ENCODE measurements around the gene WNT5A.

Gene WNT5A

DNA sequence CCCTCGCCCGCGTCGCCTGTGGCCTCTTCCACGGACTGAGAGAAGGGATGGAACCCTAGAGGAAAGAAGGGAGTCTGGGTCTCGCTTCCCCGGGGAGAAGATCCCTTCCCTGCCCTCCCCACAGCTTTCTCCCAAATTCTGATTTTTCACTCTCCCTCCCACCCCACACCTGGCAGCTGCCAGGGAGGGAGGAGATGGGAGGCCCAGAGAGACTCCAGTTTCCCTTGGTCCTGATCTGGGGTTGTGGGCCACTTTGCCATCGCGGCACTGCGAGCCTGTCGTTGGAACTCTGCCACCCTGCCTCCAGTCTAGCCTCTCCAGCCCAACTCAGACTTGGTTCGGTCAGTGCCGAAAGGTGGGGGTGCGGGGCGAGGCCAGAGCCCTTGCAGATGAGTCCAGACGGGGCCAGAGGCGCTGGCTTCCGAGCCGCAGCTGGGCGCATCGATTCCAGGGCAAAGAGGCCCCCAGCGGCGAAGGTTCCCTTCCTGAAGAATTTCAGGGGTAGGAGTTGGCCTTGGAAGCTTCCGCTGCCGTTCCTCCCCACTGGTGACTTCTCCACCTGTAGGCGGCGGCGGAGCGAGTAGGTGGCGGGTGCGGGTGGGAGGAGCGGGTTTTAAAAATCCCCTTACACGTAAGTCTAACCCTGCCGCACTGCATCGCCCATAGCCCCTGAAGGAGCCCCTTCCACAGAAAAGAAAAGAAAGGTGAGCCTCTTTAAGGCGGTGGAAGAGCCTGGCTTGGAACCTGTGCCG lies 5.2 kb downstream of the WNT5A start:
- H3K4me3 ChIP-seq (ENCODE audit: low read length in 2 of 2) = peak overlapping the region in 1 of 2 donors; percentile 78
- whole genome bisulfite sequencing, 2 donors (ENCODE audit: extremely low coverage in 2 of 2, insufficient read length in 2 of 2, insufficient replicate concordance in 1 of 2) = no CpG with 5 or more reads among the region's 37 CpGs
- H3K27ac ChIP-seq (replicated peaks; ENCODE audit: low read length) = no peak overlapping the region
- H3K9ac ChIP-seq (ENCODE audit: low read depth, low read length, poor library complexity) = peak overlapping the region; percentile 50
- H3K23ac ChIP-seq (ENCODE audit: low read depth, low read length, poor library complexity) = no peak overlapping the region
- H2AFZ ChIP-seq (ENCODE audit: low read length) = no peak overlapping the region
- H3K18ac ChIP-seq (ENCODE audit: low read length) = peak overlapping the region; percentile 59
- H2AK5ac ChIP-seq (ENCODE audit: low read depth, low read length) = no peak overlapping the region
- H2BK12ac ChIP-seq (ENCODE audit: low read length) = no peak overlapping the region
- no peak overlapping the region for H4K8ac ChIP-seq (ENCODE audit: low read depth, low read length)
- peaks cover 0 to 12% of the 10 kb centered on the region in 2 donors for H3K9me3 ChIP-seq (replicated peaks in 1 of 2; ENCODE audit: control insufficient read depth in 2 of 2, insufficient read depth in 1 of 2, low read depth in 1 of 2, low read length in 2 of 2)
- H4K91ac ChIP-seq (ENCODE audit: low read depth, low read length, poor library complexity) = no peak overlapping the region
- no peak overlapping the region for H2BK15ac ChIP-seq (ENCODE audit: low read length)
- no peak overlapping the region for H2BK120ac ChIP-seq (ENCODE audit: low read depth, low read length)
- H3K4ac ChIP-seq (ENCODE audit: low read length) = no peak overlapping the region
- H3K27me3 ChIP-seq (ENCODE audit: control insufficient read depth in 3 of 3, insufficient read depth in 3 of 3, low read depth in 1 of 3, low read length in 3 of 3) = peaks cover 0 to 54% (median 27%) of the 10 kb centered on the region in 3 experiments
- H3K4me1 ChIP-seq (ENCODE audit: control insufficient read depth in 2 of 2, insufficient read depth in 1 of 2, low read depth in 1 of 2, low read length in 2 of 2) = peaks cover 2 to 28% of the 10 kb centered on the region in 2 donors
- H3K79me1 ChIP-seq (ENCODE audit: low read depth, low read length) = no peaks in the 10 kb centered on the region
- no peak overlapping the region for H3K14ac ChIP-seq (ENCODE audit: low read length)
- H3K4me2 ChIP-seq (ENCODE audit: insufficient read depth, low read length, poor library complexity, severe bottlenecking) = peak overlapping the region; percentile 95
- no peak overlapping the region for H2BK5ac ChIP-seq (ENCODE audit: low read length)
- peaks cover 0 to 72% of the 10 kb centered on the region in 2 donors for H3K36me3 ChIP-seq (replicated peaks in 1 of 2; ENCODE audit: control insufficient read depth in 2 of 2, insufficient read depth in 2 of 2, low read length in 2 of 2)
- DNase-seq (ENCODE audit: low spot score) = peak; percentile 17

DNA sequence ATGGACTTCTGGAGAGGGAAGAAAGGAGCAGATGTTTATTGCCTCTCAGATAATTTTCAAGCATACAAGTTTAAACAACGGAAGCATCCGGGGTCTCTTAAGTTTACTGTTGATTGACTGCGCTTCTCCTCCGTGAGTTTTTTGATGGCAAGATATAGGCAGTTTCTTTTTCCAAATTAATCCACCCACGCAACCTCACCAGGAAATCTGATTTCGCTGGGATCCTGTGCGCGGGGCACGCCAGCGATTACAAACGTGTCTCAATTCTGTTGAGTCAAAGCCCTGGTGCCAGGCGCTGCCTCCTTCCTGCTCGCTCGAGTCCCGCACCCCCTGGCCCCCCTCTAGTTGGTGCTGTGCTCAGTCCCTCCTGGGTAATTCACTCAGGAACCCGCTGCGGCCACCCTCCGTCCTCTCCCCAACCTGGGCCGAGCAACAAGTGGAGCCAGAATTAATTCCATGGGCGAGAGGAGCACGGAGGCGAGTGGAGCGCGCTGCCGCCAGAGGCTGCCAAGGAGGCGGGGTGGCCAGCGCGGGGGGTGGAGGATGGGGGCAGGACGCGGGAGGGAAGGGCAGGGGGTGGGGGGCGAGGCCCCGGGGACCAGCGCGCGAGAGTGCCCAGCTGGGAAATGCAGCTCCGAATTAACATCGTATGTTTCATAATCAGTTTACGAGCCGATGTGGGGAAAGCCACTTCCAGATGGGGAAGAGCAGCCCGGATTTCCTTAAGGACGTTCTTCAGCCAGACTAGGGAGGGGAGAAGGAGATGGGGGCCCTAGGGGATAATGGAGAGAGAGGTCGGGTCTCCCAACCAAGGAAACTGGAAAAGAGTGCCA lies 6.0 kb downstream of the WNT5A start:
- no peaks in the 10 kb centered on the region for H3K79me1 ChIP-seq (ENCODE audit: low read depth, low read length)
- peaks cover 0 to 12% of the 10 kb centered on the region in 2 donors for H3K9me3 ChIP-seq (replicated peaks in 1 of 2; ENCODE audit: control insufficient read depth in 2 of 2, insufficient read depth in 1 of 2, low read depth in 1 of 2, low read length in 2 of 2)
- no peak overlapping the region for H2AK5ac ChIP-seq (ENCODE audit: low read depth, low read length)
- WGBS, 2 donors (ENCODE audit: extremely low coverage in 2 of 2, insufficient read length in 2 of 2, insufficient replicate concordance in 1 of 2) = no CpG with 5 or more reads among the region's 42 CpGs
- DNase-seq (ENCODE audit: low spot score) = peak; percentile 14
- no peak overlapping the region for H2BK12ac ChIP-seq (ENCODE audit: low read length)
- no peak overlapping the region for H2AFZ ChIP-seq (ENCODE audit: low read length)
- H2BK120ac ChIP-seq (ENCODE audit: low read depth, low read length) = no peak overlapping the region
- H4K91ac ChIP-seq (ENCODE audit: low read depth, low read length, poor library complexity) = no peak overlapping the region
- H3K4me3 ChIP-seq (ENCODE audit: low read length in 2 of 2) = peak overlapping the region in 1 of 2 donors; percentile 78
- H3K27ac ChIP-seq (replicated peaks; ENCODE audit: low read length) = no peak overlapping the region
- H3K4me2 ChIP-seq (ENCODE audit: insufficient read depth, low read length, poor library complexity, severe bottlenecking) = peak overlapping the region; percentile 95
- H3K18ac ChIP-seq (ENCODE audit: low read length) = peak overlapping the region; percentile 84
- H3K4ac ChIP-seq (ENCODE audit: low read length) = no peak overlapping the region
- H3K27me3 ChIP-seq (ENCODE audit: control insufficient read depth in 3 of 3, insufficient read depth in 3 of 3, low read depth in 1 of 3, low read length in 3 of 3) = peaks cover 0 to 54% (median 27%) of the 10 kb centered on the region in 3 experiments
- H3K9ac ChIP-seq (ENCODE audit: low read depth, low read length, poor library complexity) = peak overlapping the region; percentile 50
- H2BK15ac ChIP-seq (ENCODE audit: low read length) = no peak overlapping the region
- H3K23ac ChIP-seq (ENCODE audit: low read depth, low read length, poor library complexity) = no peak overlapping the region
- H4K8ac ChIP-seq (ENCODE audit: low read depth, low read length) = no peak overlapping the region
- H3K36me3 ChIP-seq (replicated peaks in 1 of 2; ENCODE audit: control insufficient read depth in 2 of 2, insufficient read depth in 2 of 2, low read length in 2 of 2) = peaks cover 0 to 80% of the 10 kb centered on the region in 2 donors
- H3K4me1 ChIP-seq (ENCODE audit: control insufficient read depth in 2 of 2, insufficient read depth in 1 of 2, low read depth in 1 of 2, low read length in 2 of 2) = peaks cover 2 to 28% of the 10 kb centered on the region in 2 donors
- no peak overlapping the region for H2BK5ac ChIP-seq (ENCODE audit: low read length)
- no peak overlapping the region for H3K14ac ChIP-seq (ENCODE audit: low read length)

DNA sequence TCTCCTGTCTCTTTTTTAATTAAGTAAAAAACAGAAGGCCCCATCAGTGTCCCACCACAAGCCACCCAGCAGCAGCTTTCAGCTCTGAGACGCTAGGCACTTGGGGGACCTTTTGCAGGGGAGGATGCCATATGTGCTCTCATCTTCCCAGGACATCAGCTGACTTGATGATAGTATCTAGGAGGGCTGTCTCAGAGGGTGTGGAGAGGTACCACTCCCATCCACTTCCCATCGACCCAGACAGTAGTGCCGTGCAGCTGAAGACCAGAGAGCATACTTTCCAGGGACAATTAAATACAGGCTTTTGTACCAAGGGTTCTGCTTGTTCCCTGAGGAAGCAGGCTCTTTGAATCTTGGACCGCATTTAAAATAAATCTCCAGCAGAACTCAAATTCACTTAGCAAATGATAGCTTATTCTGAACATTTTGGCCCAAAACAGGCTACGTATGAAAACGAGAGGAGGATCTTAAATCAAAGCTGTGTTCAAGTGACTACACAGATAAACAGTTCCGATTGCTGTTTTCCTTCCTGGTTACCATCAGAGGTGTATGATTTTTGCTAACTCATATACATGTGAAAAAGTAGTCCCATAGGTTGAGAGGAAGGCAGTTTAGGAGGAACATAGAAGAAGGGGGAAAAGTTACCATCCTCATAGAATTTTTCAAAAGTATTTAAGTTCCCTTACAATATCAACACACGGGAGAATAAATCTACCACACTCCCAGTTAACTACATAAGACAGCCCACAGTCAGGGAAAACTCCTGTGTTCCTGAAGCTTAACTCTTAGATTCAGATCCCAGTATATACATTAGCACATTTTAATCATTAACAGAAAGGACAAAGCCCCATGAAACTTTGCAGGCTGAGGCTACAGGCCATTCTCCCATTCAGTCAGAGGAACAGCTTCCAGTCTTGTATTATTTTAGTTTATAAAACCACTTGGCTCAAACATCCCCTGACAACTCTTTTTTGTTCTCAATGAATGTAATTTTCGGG lies 9.5 kb downstream of the WNT5A start:
- Histone ChIP-seq H4K91ac (ENCODE audit: low read depth, low read length, poor library complexity) (no peak overlapping the region), H3K9ac (ENCODE audit: low read depth, low read length, poor library complexity) (no peak overlapping the region), H3K27ac (replicated peaks; ENCODE audit: low read length) (no peak overlapping the region), H2BK15ac (ENCODE audit: low read length) (no peak overlapping the region), H3K79me1 (ENCODE audit: low read depth, low read length) (no peaks in the 10 kb centered on the region), H3K14ac (ENCODE audit: low read length) (no peak overlapping the region), H3K4me1 (ENCODE audit: control insufficient read depth in 2 of 2, insufficient read depth in 1 of 2, low read depth in 1 of 2, low read length in 2 of 2) (peaks cover 0 to 9% of the 10 kb centered on the region in 2 donors), H3K36me3 (replicated peaks in 1 of 2; ENCODE audit: control insufficient read depth in 2 of 2, insufficient read depth in 2 of 2, low read length in 2 of 2) (peaks cover 0 to 92% of the 10 kb centered on the region in 2 donors), H3K4ac (ENCODE audit: low read length) (no peak overlapping the region), H3K18ac (ENCODE audit: low read length) (no peak overlapping the region), H2AK5ac (ENCODE audit: low read depth, low read length) (no peak overlapping the region), H2BK12ac (ENCODE audit: low read length) (no peak overlapping the region), H3K23ac (ENCODE audit: low read depth, low read length, poor library complexity) (no peak overlapping the region), H2BK120ac (ENCODE audit: low read depth, low read length) (no peak overlapping the region), H2BK5ac (ENCODE audit: low read length) (no peak overlapping the region), H3K27me3 (ENCODE audit: control insufficient read depth in 3 of 3, insufficient read depth in 3 of 3, low read depth in 1 of 3, low read length in 3 of 3) (peaks cover 0 to 41% (median 7%) of the 10 kb centered on the region in 3 experiments), H3K4me2 (ENCODE audit: insufficient read depth, low read length, poor library complexity, severe bottlenecking) (no peak overlapping the region), H4K8ac (ENCODE audit: low read depth, low read length) (no peak overlapping the region), H3K9me3 (replicated peaks in 1 of 2; ENCODE audit: control insufficient read depth in 2 of 2, insufficient read depth in 1 of 2, low read depth in 1 of 2, low read length in 2 of 2) (no peaks in the 10 kb centered on the region), H3K4me3 (ENCODE audit: low read length in 2 of 2) (no peak overlapping the region), H2AFZ (ENCODE audit: low read length) (no peak overlapping the region)
- DNase-seq (ENCODE audit: low spot score) = no peak
- WGBS, 2 donors (ENCODE audit: extremely low coverage in 2 of 2, insufficient read length in 2 of 2, insufficient replicate concordance in 1 of 2) = no CpG with 5 or more reads among the region's 9 CpGs

Data from neuronal stem cell (in vitro differentiated cells).